Gastrocnemius medialis (tissue), 4 donors: ENCODE data around the gene MMUT. TPM values are rescaled to one million over a fixed set of nuclear protein-coding genes. Genes with fewer than 3 reads are reported as not detected.
"Not testable (repeated sequence)": the region's sequence is repeated elsewhere in the genome, so short reads cannot be mapped to it uniquely, and the experiment has no call there.

Experiments
- ATAC-seq, 2 donors: fragments of 150-250 bp; one replicate each; pipeline ENCODE4 v1.9.1; 2016
- DNase-seq, 2 donors: peaks; one replicate each; pipeline ENCODE4 v3.0.0-alpha.2; 2019
- H3K27ac ChIP-seq, 4 donors: fragments of 200-600 bp; sonication (generic); 1 replicate in 1 of 4; 2 replicates in 3 of 4; pipeline ENCODE4 v1.5.1; 2016 to 2018; ENCODE audit warnings: mild to moderate bottlenecking in 2 of 4, moderate library complexity in 1 of 4
- H3K27me3 ChIP-seq, 3 donors: fragments of 200-600 bp; sonication (generic) in 2 of 3; 1 replicate in 1 of 3; 2 replicates in 2 of 3; pipeline versions ENCODE4 v1.5.1 to v1.6.0; 2016 to 2019; ENCODE audit warnings: mild to moderate bottlenecking in 1 of 3, moderate library complexity in 1 of 3
- H3K36me3 ChIP-seq, 2 donors: fragments of 200-600 bp; sonication (generic) in 1 of 2; one replicate each; pipeline ENCODE4 v1.5.1; 2017 to 2018
- H3K4me1 ChIP-seq, 2 donors: fragments of 200-600 bp; sonication (generic) in 1 of 2; one replicate each; pipeline ENCODE4 v1.5.1; 2016 to 2017; ENCODE audit warnings: mild to moderate bottlenecking in 2 of 2
- H3K4me3 ChIP-seq, 4 donors: fragments of 200-600 bp; sonication (generic) in 3 of 4; 1 replicate in 1 of 4; 2 replicates in 3 of 4; pipeline ENCODE4 v1.5.1; 2016 to 2019; ENCODE audit warnings: mild to moderate bottlenecking in 2 of 4
- H3K9me3 ChIP-seq, 3 donors: fragments of 200-600 bp; sonication (generic) in 2 of 3; 1 replicate in 1 of 3; 2 replicates in 2 of 3; pipeline ENCODE4 v1.5.1; 2016 to 2019
- POLR2A ChIP-seq, 2 donors: fragments of 450-650 bp; IDR thresholded peaks; one replicate each; pipeline ENCODE4 v1.6.1; 2017; ENCODE audit warnings: antibody characterized with exemption in 2 of 2, mild to moderate bottlenecking in 2 of 2, moderate library complexity in 2 of 2
- in situ Hi-C, 4 donors: fragments of 200-750 bp; cut with MboI; loops; one replicate each; pipeline versions ENCODE4 v1.15.0 to v1.8.0; 2017; ENCODE audit warnings: low sequenced_read_pairs in 4 of 4
- intact Hi-C: fragments of 100-400 bp; cut with DNase I; formaldehyde crosslinking; loops from one replicate; pipeline ENCODE4 v1.15.1; 2023; ENCODE audit warnings: low total_unique reads
- total RNA-seq, 4 donors: library from RNA; depleted of rRNA; stranded (reverse); fragments of >200 nt; gene quantifications; one replicate each; pipeline versions ENCODE4 v1.1.0 to v1.2.3, GENCODE V29; 2016
- TF ChIP-seq, protein P1 (sequence below), 5 experiments: fragments of 450-650 bp in 3 of 5; fragments of 200-600 bp in 2 of 5; sonication (generic) in 2 of 5; IDR thresholded peaks in 4 of 5; conservative IDR thresholded peaks in 1 of 5; 1 replicate in 4 of 5; 2 replicates in 1 of 5; pipeline ENCODE4 v1.5.1; 2016 to 2019; ENCODE audit warnings: antibody characterized with exemption in 5 of 5, mild to moderate bottlenecking in 3 of 5, moderate library complexity in 3 of 5

MMUT gene
- total RNA-seq, 4 donors from 2014 or later = 6.7 to 16.9 (median 14.4) TPM

- TF ChIP-seq, protein P1, sequence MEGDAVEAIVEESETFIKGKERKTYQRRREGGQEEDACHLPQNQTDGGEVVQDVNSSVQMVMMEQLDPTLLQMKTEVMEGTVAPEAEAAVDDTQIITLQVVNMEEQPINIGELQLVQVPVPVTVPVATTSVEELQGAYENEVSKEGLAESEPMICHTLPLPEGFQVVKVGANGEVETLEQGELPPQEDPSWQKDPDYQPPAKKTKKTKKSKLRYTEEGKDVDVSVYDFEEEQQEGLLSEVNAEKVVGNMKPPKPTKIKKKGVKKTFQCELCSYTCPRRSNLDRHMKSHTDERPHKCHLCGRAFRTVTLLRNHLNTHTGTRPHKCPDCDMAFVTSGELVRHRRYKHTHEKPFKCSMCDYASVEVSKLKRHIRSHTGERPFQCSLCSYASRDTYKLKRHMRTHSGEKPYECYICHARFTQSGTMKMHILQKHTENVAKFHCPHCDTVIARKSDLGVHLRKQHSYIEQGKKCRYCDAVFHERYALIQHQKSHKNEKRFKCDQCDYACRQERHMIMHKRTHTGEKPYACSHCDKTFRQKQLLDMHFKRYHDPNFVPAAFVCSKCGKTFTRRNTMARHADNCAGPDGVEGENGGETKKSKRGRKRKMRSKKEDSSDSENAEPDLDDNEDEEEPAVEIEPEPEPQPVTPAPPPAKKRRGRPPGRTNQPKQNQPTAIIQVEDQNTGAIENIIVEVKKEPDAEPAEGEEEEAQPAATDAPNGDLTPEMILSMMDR (IDR thresholded peaks at IDR 0.05 in 4 of 5, conservative IDR thresholded peaks at IDR 0.05 in 1 of 5) = no peak
- TF ChIP-seq POLR2A (IDR thresholded peaks at IDR 0.05) = no peak
- Histone ChIP-seq H3K27me3 (no peaks in the 10 kb centered on the region), H3K27ac (no peak overlapping the region), H3K36me3 (no peaks in the 10 kb centered on the region), H3K4me3 (no peak overlapping the region), H3K4me1 (no peaks in the 10 kb centered on the region), H3K9me3 (no peaks in the 10 kb centered on the region)
- in situ Hi-C loops = loop anchor here in 3 of 4 donors (10.0 to 25.0 kb wide), 2 partner anchors 1614 to 1616 kb away; partner anchors contain the start of gene OPN5 (in 3 of the 3)
- intact Hi-C loops = no loop called here
- DNase-seq (no peak), ATAC-seq (no peak)
Measured at GRCh38 chr6:49401063-49401462, 62.0 kb downstream of the MMUT start.

GRCh38 chr6:49386667-49387508 lies 76.2 kb downstream of the MMUT start:
- intact Hi-C loops, DNase-seq, H3K4me3 ChIP-seq, ATAC-seq, H3K27me3 ChIP-seq, H3K4me1 ChIP-seq, H3K36me3 ChIP-seq, H3K9me3 ChIP-seq, in situ Hi-C loops, H3K27ac ChIP-seq: not testable (repeated sequence)

DNA sequence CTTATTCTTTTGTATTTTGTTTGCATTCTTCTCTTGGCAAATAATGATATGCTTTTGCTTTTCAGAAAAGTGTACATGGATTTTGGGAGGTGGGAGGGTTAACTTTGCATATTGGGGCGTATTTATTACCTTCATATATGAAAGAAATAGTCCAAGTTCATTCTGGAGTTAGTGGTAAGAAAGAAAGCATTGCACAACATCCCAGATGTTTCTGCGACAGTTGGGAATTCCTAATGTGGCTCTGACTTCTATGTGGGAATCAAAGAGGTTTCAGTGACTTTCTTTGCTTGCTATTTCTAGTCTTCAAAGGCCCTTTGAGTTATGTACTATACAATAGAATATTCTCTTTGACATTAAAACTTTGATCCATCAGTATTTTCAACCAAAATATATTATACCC lies 78.1 kb downstream of the MMUT start:
- DNase-seq = no peak
- TF ChIP-seq, protein P1 (IDR thresholded peaks at IDR 0.05 in 4 of 5, conservative IDR thresholded peaks at IDR 0.05 in 1 of 5) = no peak
- TF ChIP-seq POLR2A (IDR thresholded peaks at IDR 0.05) = no peak
- no peaks in the 10 kb centered on the region for H3K27me3 ChIP-seq
- no peaks in the 10 kb centered on the region for H3K9me3 ChIP-seq
- ATAC-seq = no peak
- H3K4me1 ChIP-seq = no peaks in the 10 kb centered on the region
- in situ Hi-C loops = no loop called here
- H3K27ac ChIP-seq = no peak overlapping the region
- no peak overlapping the region for H3K4me3 ChIP-seq
- intact Hi-C loops = no loop called here
- H3K36me3 ChIP-seq = no peaks in the 10 kb centered on the region

Other genes with a start within 250 kb of the MMUT start
- gene CENPQ, start 117 bp upstream of the MMUT start, total RNA-seq = 1 to 10 TPM; 1.3 to 5.0 (median 3.5) TPM
- not detected for gene GLYATL3, start 36.7 kb upstream of the MMUT start, total RNA-seq
- gene C6orf141, start 87.4 kb upstream of the MMUT start, total RNA-seq = 1 to 10 TPM in 3 of 4 donors, not detected in 1; 1.0 to 7.8 (median 1.5) TPM
- gene RHAG, start 173.6 kb upstream of the MMUT start, total RNA-seq = under 1 TPM in 1 of 4 donors, not detected in 3; 0.26 TPM